IMR-90 (cell line): Measurements from ENCODE around the gene HMGCLL1. TPM values are rescaled to one million over a fixed set of nuclear protein-coding genes. Genes with fewer than 3 reads are reported as not detected.

ENCODE experiments used
- ATAC-seq: fragments of 200-7000 bp; cut with Tn5 transposase; 2 replicates; pipeline ENCODE4 v1.9.1; 2020; ENCODE audit warnings: low read depth, mild to moderate bottlenecking, moderate library complexity
- BruUV-seq: library from RNA; stranded (reverse); fragments of 400-500 nt; replicated peaks from 2 replicates; lab custom pipeline; 2021; lab: Mats Ljungman, UMichigan
- CTCF ChIA-PET: fragments of 300-600 bp; formaldehyde crosslinking; extraction: SDS; loops from one replicate; lab custom pipeline; 2021; ENCODE audit warnings: antibody characterized with exemption; lab: Yijun Ruan, JAX
- POLR2A ChIA-PET: fragments of 300-600 bp; sonication (Branson Sonifier 250); formaldehyde crosslinking; loops from one replicate; lab custom pipeline; 2022; ENCODE audit warnings: antibody characterized with exemption; ENCODE audit not compliant: unreplicated experiment; lab: Charles Lee
- DNase-seq: peaks from one replicate; pipeline ENCODE4 v3.0.0; 2013
- H2AFZ ChIP-seq: replicated peaks from 2 replicates; pipeline ENCODE3; 2013; ENCODE audit warnings: low read length, mild to moderate bottlenecking; ENCODE audit not compliant: poor library complexity
- H2AK5ac ChIP-seq: 2 replicates; pipeline ENCODE4 v1.6.1; 2013; ENCODE audit warnings: low read depth, low read length, inconsistent platforms
- H2AK9ac ChIP-seq: replicated peaks from 2 replicates; pipeline ENCODE3; 2013; ENCODE audit warnings: mild to moderate bottlenecking, low read depth, low read length, moderate library complexity; ENCODE audit not compliant: poor library complexity
- H2BK120ac ChIP-seq: 2 replicates; pipeline ENCODE4 v1.6.1; 2013; ENCODE audit warnings: low read depth, low read length, inconsistent platforms
- H2BK15ac ChIP-seq: 3 replicates; pipeline ENCODE4 v1.6.1; 2013; ENCODE audit warnings: low read depth, low read length, inconsistent platforms
- H2BK20ac ChIP-seq: 2 replicates; pipeline ENCODE4 v1.6.1; 2013; ENCODE audit warnings: low read depth, mild to moderate bottlenecking, inconsistent platforms, low read length, moderate library complexity
- H2BK5ac ChIP-seq: 2 replicates; pipeline ENCODE4 v1.6.1; 2013; ENCODE audit warnings: mild to moderate bottlenecking, low read depth, low read length, inconsistent platforms; ENCODE audit not compliant: poor library complexity, severe bottlenecking
- H3K14ac ChIP-seq: replicated peaks from 2 replicates; pipeline ENCODE4 v1.6.1; 2013; ENCODE audit warnings: low read depth, low read length, inconsistent platforms
- H3K18ac ChIP-seq: 2 replicates; pipeline ENCODE4 v1.6.1; 2013; ENCODE audit warnings: low read depth, low read length, control low read depth
- H3K23ac ChIP-seq: 2 replicates; pipeline ENCODE4 v1.6.1; 2013; ENCODE audit warnings: low read depth, low read length, inconsistent platforms
- H3K27ac ChIP-seq: 2 replicates; pipeline ENCODE4 v1.5.1; 2013; ENCODE audit warnings: mild to moderate bottlenecking, control low read depth, low read length; ENCODE audit not compliant: insufficient read depth
- H3K27me3 ChIP-seq: 2 replicates; pipeline ENCODE4 v1.6.1; 2013; ENCODE audit warnings: low read length; ENCODE audit not compliant: control insufficient read depth, insufficient read depth
- H3K36me3 ChIP-seq: 2 replicates; pipeline ENCODE4 v1.6.1; 2013; ENCODE audit warnings: low read length, mixed read lengths; ENCODE audit not compliant: control insufficient read depth, insufficient read depth
- H3K4ac ChIP-seq: 2 replicates; pipeline ENCODE4 v1.6.1; 2013; ENCODE audit warnings: low read depth, low read length, inconsistent platforms
- H3K4me1 ChIP-seq: 2 replicates; pipeline ENCODE4 v1.6.1; 2013; ENCODE audit warnings: low read length, mixed read lengths; ENCODE audit not compliant: control insufficient read depth, insufficient read depth
- H3K4me2 ChIP-seq: 2 replicates; pipeline ENCODE4 v1.6.1; 2013; ENCODE audit warnings: low read depth, mild to moderate bottlenecking, control low read depth, low read length, moderate library complexity
- H3K4me3 ChIP-seq: 2 replicates; pipeline ENCODE4 v1.5.1; 2013; ENCODE audit warnings: low read depth, mild to moderate bottlenecking, control low read depth, low read length, moderate library complexity; ENCODE audit not compliant: insufficient read depth
- H3K56ac ChIP-seq: 2 replicates; pipeline ENCODE4 v1.6.1; 2013; ENCODE audit warnings: low read length, inconsistent platforms; ENCODE audit not compliant: insufficient read depth; ENCODE audit errors: extremely low read depth
- H3K79me1 ChIP-seq, 2 experiments: 2 replicates each; pipeline ENCODE4 v1.6.1; 2013; ENCODE audit warnings: low read length in 2 of 2, inconsistent platforms in 1 of 2, low read depth in 1 of 2
- H3K9ac ChIP-seq: 2 replicates; pipeline ENCODE4 v1.6.1; 2013; ENCODE audit warnings: low read depth, low read length, control low read depth
- H3K9me1 ChIP-seq: 2 replicates; pipeline ENCODE4 v1.6.1; 2013; ENCODE audit warnings: low read length, inconsistent platforms; ENCODE audit not compliant: insufficient read depth
- H3K9me3 ChIP-seq: 2 replicates; pipeline ENCODE4 v1.6.1; 2013; ENCODE audit warnings: low read length; ENCODE audit not compliant: control insufficient read depth, insufficient read depth
- H4K20me1 ChIP-seq: 2 replicates; pipeline ENCODE4 v1.6.1; 2013; ENCODE audit warnings: low read length, inconsistent platforms; ENCODE audit not compliant: insufficient read depth
- H4K5ac ChIP-seq: 2 replicates; pipeline ENCODE4 v1.6.1; 2013; ENCODE audit warnings: mild to moderate bottlenecking, low read depth, low read length, control low read depth
- H4K8ac ChIP-seq, 2 experiments: 2 replicates each; pipeline ENCODE4 v1.6.1; 2013; ENCODE audit warnings: low read depth in 2 of 2, low read length in 2 of 2, control low read depth in 1 of 2, inconsistent platforms in 1 of 2
- H4K91ac ChIP-seq: 2 replicates; pipeline ENCODE4 v1.6.1; 2013; ENCODE audit warnings: low read depth, low read length, inconsistent platforms; ENCODE audit not compliant: insufficient read depth
- BHLHE40 ChIP-seq: fragments of 150-350 bp; IDR thresholded peaks from 2 replicates; pipeline ENCODE4 v1.6.1; 2016; ENCODE audit warnings: mild to moderate bottlenecking, low read depth, low read length
- CHD1 ChIP-seq: IDR thresholded peaks from 2 replicates; pipeline ENCODE4 v1.6.1; 2012; ENCODE audit warnings: low read depth, low read length, improper control_type of control experiment
- FOS ChIP-seq: fragments of 150-350 bp; IDR thresholded peaks from 2 replicates; pipeline ENCODE4 v1.6.1; 2016; ENCODE audit warnings: low read depth, low read length
- MAZ ChIP-seq: IDR thresholded peaks from 2 replicates; pipeline ENCODE4 v1.6.1; 2012; ENCODE audit warnings: low read depth, mild to moderate bottlenecking, low read length, improper control_type of control experiment, moderate library complexity, borderline replicate concordance
- NFE2L2 ChIP-seq: fragments of 150-350 bp; IDR thresholded peaks from 2 replicates; pipeline ENCODE4 v1.6.1; 2016; ENCODE audit warnings: low read depth, mild to moderate bottlenecking, low read length
- POLR2A ChIP-seq: IDR thresholded peaks from 2 replicates; pipeline ENCODE4 v1.6.1; 2012; ENCODE audit warnings: mild to moderate bottlenecking, low read depth, low read length
- RAD21 ChIP-seq: IDR thresholded peaks from 2 replicates; pipeline ENCODE4 v1.6.1; 2012; ENCODE audit warnings: low read length, improper control_type of control experiment
- RCOR1 ChIP-seq: IDR thresholded peaks from 2 replicates; pipeline ENCODE4 v1.6.1; 2012; ENCODE audit warnings: mild to moderate bottlenecking, low read length, improper control_type of control experiment; ENCODE audit not compliant: insufficient replicate concordance
- RFX5 ChIP-seq: IDR thresholded peaks from 2 replicates; pipeline ENCODE4 v1.8.0; 2012; ENCODE audit warnings: low read depth, mild to moderate bottlenecking, low read length, moderate library complexity
- SMC3 ChIP-seq: fragments of 150-350 bp; IDR thresholded peaks from 2 replicates; pipeline ENCODE4 v1.6.1; 2016; ENCODE audit warnings: low read depth, mild to moderate bottlenecking, antibody characterized with exemption, low read length, moderate library complexity
- dilution Hi-C: fragments of 300-500 bp; cut with HindIII; formaldehyde crosslinking; loops from one replicate; pipeline ENCODE4 v1.14.3; 2018; ENCODE audit warnings: low sequenced_read_pairs; ENCODE audit not compliant: unreplicated experiment
- in situ Hi-C: fragments of 300-500 bp; cut with MboI; formaldehyde crosslinking; loops from 3 replicates; pipeline ENCODE4 v1.14.3; 2019; ENCODE audit warnings: low sequenced_read_pairs, inconsistent platforms, mixed read lengths
- intact Hi-C: fragments of 100-400 bp; cut with micrococcal nuclease; formaldehyde crosslinking; loops from 2 replicates; pipeline ENCODE4 v1.10.0; 2022
- polyA plus RNA-seq, 3 experiments: library from polyadenylated mRNA; depleted of rRNA; stranded (reverse); fragments of >200 nt; gene quantifications; 2 replicates each; pipeline ENCODE4 v1.2.3, GENCODE V29; 2012; ENCODE audit warnings: low replicate concordance in 1 of 3
- total RNA-seq: library from RNA; depleted of rRNA; stranded (reverse); fragments of >200 nt; gene quantifications from 2 replicates; pipeline ENCODE4 v1.2.3, GENCODE V29; 2012
- TF ChIP-seq, protein P1 (sequence below): fragments of 150-350 bp; IDR thresholded peaks from 2 replicates; pipeline ENCODE4 v1.6.1; 2017; ENCODE audit warnings: mild to moderate bottlenecking, antibody characterized with exemption, low read length, low read depth
- TF ChIP-seq, protein P2 (sequence below): conservative IDR thresholded peaks from 2 replicates; pipeline ENCODE4 v1.5.1; 2012; ENCODE audit warnings: mild to moderate bottlenecking, low read depth, low read length, improper control_type of control experiment

HMGCLL1 gene
- total and polyA plus RNA-seq, 2 of the 4 experiments (the other 2 are of a cell fraction), result 0.03 TPM; not detected in 1

DNA sequence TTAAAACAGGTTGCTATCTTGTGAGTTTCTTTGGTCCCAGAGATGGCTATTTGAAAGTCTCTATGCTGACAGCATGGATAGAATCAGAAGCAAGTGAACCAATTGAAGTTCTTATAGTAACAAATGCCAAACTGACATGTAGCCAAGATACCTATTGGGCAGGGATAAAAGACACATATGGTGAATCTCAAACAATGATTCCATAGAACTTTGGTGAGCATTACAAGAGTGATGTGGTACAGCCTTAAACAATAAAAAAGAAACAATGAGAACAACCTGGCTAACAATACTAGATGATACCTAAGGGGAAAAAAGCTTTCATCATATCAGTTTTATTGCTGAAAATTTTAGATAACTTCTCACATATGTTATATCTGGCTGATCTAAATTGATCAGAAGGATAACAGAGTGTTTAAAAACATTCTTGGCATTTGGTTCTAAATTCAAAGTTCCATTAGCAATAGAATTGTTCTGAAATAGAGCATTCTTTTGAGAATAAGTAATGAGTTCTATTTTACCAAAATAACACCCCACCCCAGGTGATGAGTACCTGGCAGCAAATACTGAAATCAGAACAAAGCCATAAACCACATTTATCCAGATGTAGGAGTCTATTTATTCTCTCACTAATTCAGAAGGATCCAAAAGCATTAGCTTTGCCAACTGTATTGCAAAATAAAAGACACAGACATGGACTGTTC is 5.8 kb upstream of the HMGCLL1 start:
- no TSS peak for BruUV-seq
- H3K79me1 ChIP-seq, result no peaks in the 10 kb centered on the region
- H2AK9ac ChIP-seq, result no peak overlapping the region
- in situ Hi-C loops (no loop called here), dilution Hi-C loops (no loop called here), intact Hi-C loops (no loop called here)
- H3K14ac ChIP-seq, result no peak overlapping the region
- no peaks in the 10 kb centered on the region for H3K36me3 ChIP-seq
- H2BK5ac ChIP-seq, result no peak overlapping the region
- ChIA-PET CTCF (no interaction called here), POLR2A (no interaction called here)
- H2BK15ac ChIP-seq, result no peak overlapping the region
- H3K27me3 ChIP-seq, result no peaks in the 10 kb centered on the region
- H4K91ac ChIP-seq, result no peak overlapping the region
- H3K56ac ChIP-seq, result no peak overlapping the region
- no peak overlapping the region for H3K4ac ChIP-seq
- H3K9me3 ChIP-seq, result no peaks in the 10 kb centered on the region
- no peak overlapping the region for H3K4me2 ChIP-seq
- no peaks in the 10 kb centered on the region for H3K9me1 ChIP-seq
- no peak overlapping the region for H4K5ac ChIP-seq
- TF ChIP-seq RAD21, result no peak
- no peak for TF ChIP-seq RFX5
- no peak for TF ChIP-seq BHLHE40
- TF ChIP-seq SMC3, result no peak
- TF ChIP-seq, protein P1, sequence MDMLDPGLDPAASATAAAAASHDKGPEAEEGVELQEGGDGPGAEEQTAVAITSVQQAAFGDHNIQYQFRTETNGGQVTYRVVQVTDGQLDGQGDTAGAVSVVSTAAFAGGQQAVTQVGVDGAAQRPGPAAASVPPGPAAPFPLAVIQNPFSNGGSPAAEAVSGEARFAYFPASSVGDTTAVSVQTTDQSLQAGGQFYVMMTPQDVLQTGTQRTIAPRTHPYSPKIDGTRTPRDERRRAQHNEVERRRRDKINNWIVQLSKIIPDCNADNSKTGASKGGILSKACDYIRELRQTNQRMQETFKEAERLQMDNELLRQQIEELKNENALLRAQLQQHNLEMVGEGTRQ, result no peak
- no peak for TF ChIP-seq RCOR1
- TF ChIP-seq POLR2A, result no peak
- TF ChIP-seq, protein P2, sequence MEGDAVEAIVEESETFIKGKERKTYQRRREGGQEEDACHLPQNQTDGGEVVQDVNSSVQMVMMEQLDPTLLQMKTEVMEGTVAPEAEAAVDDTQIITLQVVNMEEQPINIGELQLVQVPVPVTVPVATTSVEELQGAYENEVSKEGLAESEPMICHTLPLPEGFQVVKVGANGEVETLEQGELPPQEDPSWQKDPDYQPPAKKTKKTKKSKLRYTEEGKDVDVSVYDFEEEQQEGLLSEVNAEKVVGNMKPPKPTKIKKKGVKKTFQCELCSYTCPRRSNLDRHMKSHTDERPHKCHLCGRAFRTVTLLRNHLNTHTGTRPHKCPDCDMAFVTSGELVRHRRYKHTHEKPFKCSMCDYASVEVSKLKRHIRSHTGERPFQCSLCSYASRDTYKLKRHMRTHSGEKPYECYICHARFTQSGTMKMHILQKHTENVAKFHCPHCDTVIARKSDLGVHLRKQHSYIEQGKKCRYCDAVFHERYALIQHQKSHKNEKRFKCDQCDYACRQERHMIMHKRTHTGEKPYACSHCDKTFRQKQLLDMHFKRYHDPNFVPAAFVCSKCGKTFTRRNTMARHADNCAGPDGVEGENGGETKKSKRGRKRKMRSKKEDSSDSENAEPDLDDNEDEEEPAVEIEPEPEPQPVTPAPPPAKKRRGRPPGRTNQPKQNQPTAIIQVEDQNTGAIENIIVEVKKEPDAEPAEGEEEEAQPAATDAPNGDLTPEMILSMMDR, result no peak
- TF ChIP-seq MAZ, result no peak
- no peak for TF ChIP-seq NFE2L2
- no peak for TF ChIP-seq FOS
- TF ChIP-seq CHD1, result no peak
- H3K4me3 ChIP-seq, result no peak overlapping the region
- no peak overlapping the region for H2AFZ ChIP-seq
- H4K20me1 ChIP-seq, result no peaks in the 10 kb centered on the region
- no peak overlapping the region for H3K18ac ChIP-seq
- no peak overlapping the region for H2BK120ac ChIP-seq
- H3K4me1 ChIP-seq, result no peaks in the 10 kb centered on the region
- no peak overlapping the region for H4K8ac ChIP-seq
- H2AK5ac ChIP-seq, result no peak overlapping the region
- no peak overlapping the region for H3K23ac ChIP-seq
- ATAC-seq (no peak), DNase-seq (no peak)
- no peak overlapping the region for H3K9ac ChIP-seq
- no peak overlapping the region for H3K27ac ChIP-seq
- H2BK20ac ChIP-seq, result no peak overlapping the region
